ENCODE measurements around the gene LHX2. TPM values are rescaled to one million over a fixed set of nuclear protein-coding genes. Genes with fewer than 3 reads are reported as not detected.

LHX2 gene
- total and polyA plus RNA-seq, 2 experiments from 2014 or later, result 1.7 TPM; not detected in 1

DNA sequence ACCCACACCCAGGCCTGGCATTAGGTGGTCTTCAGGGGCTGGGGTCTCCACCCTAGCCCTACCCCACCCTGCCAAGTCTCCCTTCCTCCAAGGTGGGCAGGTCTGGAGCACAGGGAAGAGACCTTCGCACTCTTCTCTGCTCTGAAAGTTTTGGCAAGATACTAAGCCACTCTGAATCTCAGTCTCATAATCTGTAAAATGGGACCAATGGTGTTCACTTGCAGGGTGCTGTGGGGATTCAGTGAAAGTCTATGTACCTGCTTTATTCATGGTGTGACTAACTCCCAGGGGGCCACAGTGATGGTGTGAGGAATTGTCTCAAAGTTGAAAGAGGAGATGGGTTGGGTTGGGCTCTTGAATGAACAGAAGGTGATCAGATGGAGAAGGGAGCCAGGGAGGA, 25.0 kb downstream of the LHX2 start:
- no peaks in the 10 kb centered on the region for H3K36me3 ChIP-seq (ENCODE audit: insufficient read depth)
- no peaks in the 10 kb centered on the region for H4K20me1 ChIP-seq (replicated peaks; ENCODE audit: insufficient read depth)
- TF ChIP-seq ZNF331 (CRISPR knock-in tag; IDR thresholded peaks at IDR 0.05; ENCODE audit: low read depth) (no peak), ZNF114 (CRISPR knock-in tag; IDR thresholded peaks at IDR 0.05) (no peak), EZH2 (IDR thresholded peaks at IDR 0.05; ENCODE audit: low read depth, unreplicated experiment) (no peak), STAT1 (IDR thresholded peaks at IDR 0.05; ENCODE audit: unreplicated experiment) (no peak), CREB1 (CRISPR knock-in tag; IDR thresholded peaks at IDR 0.05; ENCODE audit: low read depth) (no peak), JUNB (IDR thresholded peaks at IDR 0.05; ENCODE audit: unreplicated experiment) (no peak), NANOG (IDR thresholded peaks at IDR 0.05; ENCODE audit: borderline replicate concordance) (no peak), EZH2phosphoT487 (IDR thresholded peaks at IDR 0.05; ENCODE audit: unreplicated experiment) (no peak), POLR2AphosphoS5 (IDR thresholded peaks at IDR 0.05; ENCODE audit: low read depth) (no peak)
- TF ChIP-seq, protein P1, sequence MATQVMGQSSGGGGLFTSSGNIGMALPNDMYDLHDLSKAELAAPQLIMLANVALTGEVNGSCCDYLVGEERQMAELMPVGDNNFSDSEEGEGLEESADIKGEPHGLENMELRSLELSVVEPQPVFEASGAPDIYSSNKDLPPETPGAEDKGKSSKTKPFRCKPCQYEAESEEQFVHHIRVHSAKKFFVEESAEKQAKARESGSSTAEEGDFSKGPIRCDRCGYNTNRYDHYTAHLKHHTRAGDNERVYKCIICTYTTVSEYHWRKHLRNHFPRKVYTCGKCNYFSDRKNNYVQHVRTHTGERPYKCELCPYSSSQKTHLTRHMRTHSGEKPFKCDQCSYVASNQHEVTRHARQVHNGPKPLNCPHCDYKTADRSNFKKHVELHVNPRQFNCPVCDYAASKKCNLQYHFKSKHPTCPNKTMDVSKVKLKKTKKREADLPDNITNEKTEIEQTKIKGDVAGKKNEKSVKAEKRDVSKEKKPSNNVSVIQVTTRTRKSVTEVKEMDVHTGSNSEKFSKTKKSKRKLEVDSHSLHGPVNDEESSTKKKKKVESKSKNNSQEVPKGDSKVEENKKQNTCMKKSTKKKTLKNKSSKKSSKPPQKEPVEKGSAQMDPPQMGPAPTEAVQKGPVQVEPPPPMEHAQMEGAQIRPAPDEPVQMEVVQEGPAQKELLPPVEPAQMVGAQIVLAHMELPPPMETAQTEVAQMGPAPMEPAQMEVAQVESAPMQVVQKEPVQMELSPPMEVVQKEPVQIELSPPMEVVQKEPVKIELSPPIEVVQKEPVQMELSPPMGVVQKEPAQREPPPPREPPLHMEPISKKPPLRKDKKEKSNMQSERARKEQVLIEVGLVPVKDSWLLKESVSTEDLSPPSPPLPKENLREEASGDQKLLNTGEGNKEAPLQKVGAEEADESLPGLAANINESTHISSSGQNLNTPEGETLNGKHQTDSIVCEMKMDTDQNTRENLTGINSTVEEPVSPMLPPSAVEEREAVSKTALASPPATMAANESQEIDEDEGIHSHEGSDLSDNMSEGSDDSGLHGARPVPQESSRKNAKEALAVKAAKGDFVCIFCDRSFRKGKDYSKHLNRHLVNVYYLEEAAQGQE (IDR thresholded peaks at IDR 0.05; ENCODE audit: unreplicated experiment), result no peak
- TF ChIP-seq, protein P2, sequence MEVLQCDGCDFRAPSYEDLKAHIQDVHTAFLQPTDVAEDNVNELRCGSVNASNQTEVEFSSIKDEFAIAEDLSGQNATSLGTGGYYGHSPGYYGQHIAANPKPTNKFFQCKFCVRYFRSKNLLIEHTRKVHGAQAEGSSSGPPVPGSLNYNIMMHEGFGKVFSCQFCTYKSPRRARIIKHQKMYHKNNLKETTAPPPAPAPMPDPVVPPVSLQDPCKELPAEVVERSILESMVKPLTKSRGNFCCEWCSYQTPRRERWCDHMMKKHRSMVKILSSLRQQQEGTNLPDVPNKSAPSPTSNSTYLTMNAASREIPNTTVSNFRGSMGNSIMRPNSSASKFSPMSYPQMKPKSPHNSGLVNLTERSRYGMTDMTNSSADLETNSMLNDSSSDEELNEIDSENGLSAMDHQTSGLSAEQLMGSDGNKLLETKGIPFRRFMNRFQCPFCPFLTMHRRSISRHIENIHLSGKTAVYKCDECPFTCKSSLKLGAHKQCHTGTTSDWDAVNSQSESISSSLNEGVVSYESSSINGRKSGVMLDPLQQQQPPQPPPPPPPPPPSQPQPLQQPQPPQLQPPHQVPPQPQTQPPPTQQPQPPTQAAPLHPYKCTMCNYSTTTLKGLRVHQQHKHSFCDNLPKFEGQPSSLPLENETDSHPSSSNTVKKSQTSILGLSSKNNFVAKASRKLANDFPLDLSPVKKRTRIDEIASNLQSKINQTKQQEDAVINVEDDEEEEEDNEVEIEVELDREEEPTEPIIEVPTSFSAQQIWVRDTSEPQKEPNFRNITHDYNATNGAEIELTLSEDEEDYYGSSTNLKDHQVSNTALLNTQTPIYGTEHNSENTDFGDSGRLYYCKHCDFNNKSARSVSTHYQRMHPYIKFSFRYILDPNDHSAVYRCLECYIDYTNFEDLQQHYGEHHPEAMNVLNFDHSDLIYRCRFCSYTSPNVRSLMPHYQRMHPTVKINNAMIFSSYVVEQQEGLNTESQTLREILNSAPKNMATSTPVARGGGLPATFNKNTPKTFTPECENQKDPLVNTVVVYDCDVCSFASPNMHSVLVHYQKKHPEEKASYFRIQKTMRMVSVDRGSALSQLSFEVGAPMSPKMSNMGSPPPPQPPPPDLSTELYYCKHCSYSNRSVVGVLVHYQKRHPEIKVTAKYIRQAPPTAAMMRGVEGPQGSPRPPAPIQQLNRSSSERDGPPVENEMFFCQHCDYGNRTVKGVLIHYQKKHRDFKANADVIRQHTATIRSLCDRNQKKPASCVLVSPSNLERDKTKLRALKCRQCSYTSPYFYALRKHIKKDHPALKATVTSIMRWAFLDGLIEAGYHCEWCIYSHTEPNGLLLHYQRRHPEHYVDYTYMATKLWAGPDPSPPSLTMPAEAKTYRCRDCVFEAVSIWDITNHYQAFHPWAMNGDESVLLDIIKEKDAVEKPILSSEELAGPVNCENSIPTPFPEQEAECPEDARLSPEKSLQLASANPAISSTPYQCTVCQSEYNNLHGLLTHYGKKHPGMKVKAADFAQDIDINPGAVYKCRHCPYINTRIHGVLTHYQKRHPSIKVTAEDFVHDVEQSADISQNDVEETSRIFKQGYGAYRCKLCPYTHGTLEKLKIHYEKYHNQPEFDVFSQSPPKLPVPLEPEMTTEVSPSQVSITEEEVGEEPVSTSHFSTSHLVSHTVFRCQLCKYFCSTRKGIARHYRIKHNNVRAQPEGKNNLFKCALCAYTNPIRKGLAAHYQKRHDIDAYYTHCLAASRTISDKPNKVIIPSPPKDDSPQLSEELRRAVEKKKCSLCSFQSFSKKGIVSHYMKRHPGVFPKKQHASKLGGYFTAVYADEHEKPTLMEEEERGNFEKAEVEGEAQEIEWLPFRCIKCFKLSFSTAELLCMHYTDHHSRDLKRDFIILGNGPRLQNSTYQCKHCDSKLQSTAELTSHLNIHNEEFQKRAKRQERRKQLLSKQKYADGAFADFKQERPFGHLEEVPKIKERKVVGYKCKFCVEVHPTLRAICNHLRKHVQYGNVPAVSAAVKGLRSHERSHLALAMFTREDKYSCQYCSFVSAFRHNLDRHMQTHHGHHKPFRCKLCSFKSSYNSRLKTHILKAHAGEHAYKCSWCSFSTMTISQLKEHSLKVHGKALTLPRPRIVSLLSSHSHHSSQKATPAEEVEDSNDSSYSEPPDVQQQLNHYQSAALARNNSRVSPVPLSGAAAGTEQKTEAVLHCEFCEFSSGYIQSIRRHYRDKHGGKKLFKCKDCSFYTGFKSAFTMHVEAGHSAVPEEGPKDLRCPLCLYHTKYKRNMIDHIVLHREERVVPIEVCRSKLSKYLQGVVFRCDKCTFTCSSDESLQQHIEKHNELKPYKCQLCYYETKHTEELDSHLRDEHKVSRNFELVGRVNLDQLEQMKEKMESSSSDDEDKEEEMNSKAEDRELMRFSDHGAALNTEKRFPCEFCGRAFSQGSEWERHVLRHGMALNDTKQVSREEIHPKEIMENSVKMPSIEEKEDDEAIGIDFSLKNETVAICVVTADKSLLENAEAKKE (CRISPR knock-in tag; IDR thresholded peaks at IDR 0.05), result no peak
- TF ChIP-seq, protein P3, sequence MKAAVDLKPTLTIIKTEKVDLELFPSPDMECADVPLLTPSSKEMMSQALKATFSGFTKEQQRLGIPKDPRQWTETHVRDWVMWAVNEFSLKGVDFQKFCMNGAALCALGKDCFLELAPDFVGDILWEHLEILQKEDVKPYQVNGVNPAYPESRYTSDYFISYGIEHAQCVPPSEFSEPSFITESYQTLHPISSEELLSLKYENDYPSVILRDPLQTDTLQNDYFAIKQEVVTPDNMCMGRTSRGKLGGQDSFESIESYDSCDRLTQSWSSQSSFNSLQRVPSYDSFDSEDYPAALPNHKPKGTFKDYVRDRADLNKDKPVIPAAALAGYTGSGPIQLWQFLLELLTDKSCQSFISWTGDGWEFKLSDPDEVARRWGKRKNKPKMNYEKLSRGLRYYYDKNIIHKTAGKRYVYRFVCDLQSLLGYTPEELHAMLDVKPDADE (IDR thresholded peaks at IDR 0.05), result no peak
- TF ChIP-seq, protein P4, sequence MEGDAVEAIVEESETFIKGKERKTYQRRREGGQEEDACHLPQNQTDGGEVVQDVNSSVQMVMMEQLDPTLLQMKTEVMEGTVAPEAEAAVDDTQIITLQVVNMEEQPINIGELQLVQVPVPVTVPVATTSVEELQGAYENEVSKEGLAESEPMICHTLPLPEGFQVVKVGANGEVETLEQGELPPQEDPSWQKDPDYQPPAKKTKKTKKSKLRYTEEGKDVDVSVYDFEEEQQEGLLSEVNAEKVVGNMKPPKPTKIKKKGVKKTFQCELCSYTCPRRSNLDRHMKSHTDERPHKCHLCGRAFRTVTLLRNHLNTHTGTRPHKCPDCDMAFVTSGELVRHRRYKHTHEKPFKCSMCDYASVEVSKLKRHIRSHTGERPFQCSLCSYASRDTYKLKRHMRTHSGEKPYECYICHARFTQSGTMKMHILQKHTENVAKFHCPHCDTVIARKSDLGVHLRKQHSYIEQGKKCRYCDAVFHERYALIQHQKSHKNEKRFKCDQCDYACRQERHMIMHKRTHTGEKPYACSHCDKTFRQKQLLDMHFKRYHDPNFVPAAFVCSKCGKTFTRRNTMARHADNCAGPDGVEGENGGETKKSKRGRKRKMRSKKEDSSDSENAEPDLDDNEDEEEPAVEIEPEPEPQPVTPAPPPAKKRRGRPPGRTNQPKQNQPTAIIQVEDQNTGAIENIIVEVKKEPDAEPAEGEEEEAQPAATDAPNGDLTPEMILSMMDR (conservative IDR thresholded peaks at IDR 0.05; ENCODE audit: low read depth in 2 of 2), result no peak
- H3K27ac ChIP-seq (ENCODE audit: low read depth), result no peak overlapping the region
- H3K4me1 ChIP-seq (ENCODE audit: insufficient read depth), result peaks cover 10% of the 10 kb centered on the region; the same call in 1 of the 2 replicates
- H3K9me3 Mint-ChIP-seq, result no peaks in the 10 kb centered on the region
- H3K4me3 Mint-ChIP-seq, result no peak overlapping the region; the same call in 2 of the 3 replicates
- no peak overlapping the region for H2AFZ ChIP-seq
- H3K4me1 Mint-ChIP-seq, result peaks cover 13% of the 10 kb centered on the region
- H3F3A ChIP-seq (replicated peaks; ENCODE audit: low read depth), result no peaks in the 10 kb centered on the region; the same call in 1 of the 2 replicates
- H3K4me3 ChIP-seq, result no peak overlapping the region
- H3K4me2 ChIP-seq, result no peak overlapping the region
- no peak for ATAC-seq
- no peak for DNase-seq (ENCODE audit: low spot score)
- peaks cover 44% of the 10 kb centered on the region for H3K27me3 Mint-ChIP-seq (ENCODE audit: insufficient read depth, low read depth, poor library complexity)
- H3K9me2 ChIP-seq (ENCODE audit: insufficient read depth), result no peaks in the 10 kb centered on the region
- H3K79me2 ChIP-seq (replicated peaks; ENCODE audit: insufficient read depth), result no peaks in the 10 kb centered on the region
- no peaks in the 10 kb centered on the region for H3K36me3 Mint-ChIP-seq (ENCODE audit: low read depth)
- no peak overlapping the region for H3K27ac Mint-ChIP-seq
- H3K27me3 ChIP-seq (ENCODE audit: insufficient read depth), result peaks cover 51% of the 10 kb centered on the region

Measured in GM23338 (cell line).